Measurements from ENCODE around the gene PRKAR1B. TPM values are rescaled to one million over a fixed set of nuclear protein-coding genes. Genes with fewer than 3 reads are reported as not detected.

PRKAR1B gene
- total RNA-seq, 2 donors from 2014 or later, result 2.0 to 3.4 TPM

GRCh38 chr7:770741-771166 lies 43.7 kb upstream of the PRKAR1B start:
- Histone ChIP-seq H3K4me3 (no peak overlapping the region), H3K27ac (peak overlapping the region; percentile 81 to 92 (median 90)), H3K27me3 (no peaks in the 10 kb centered on the region), H3K36me3 (replicated peaks in 1 of 2; ENCODE audit: insufficient read depth in 1 of 2, low read depth in 2 of 2) (peaks cover 0 to 2% of the 10 kb centered on the region in 2 donors), H3K4me1 (peaks cover 29% of the 10 kb centered on the region), H3K9me3 (no peaks in the 10 kb centered on the region)
- ATAC-seq (peak; percentile 50), DNase-seq (no peak)
- 15 to 22% methylated on average over 2 to 4 of the region's 7 CpGs for WGBS, 2 donors
- intact Hi-C loops (cut with DNase I), result no loop called here
- TF ChIP-seq POLR2A (IDR thresholded peaks at IDR 0.05), result no peak
- TF ChIP-seq CTCF (IDR thresholded peaks at IDR 0.05), result no peak

GRCh38 chr7:770336-770735 lies 43.3 kb upstream of the PRKAR1B start:
- intact Hi-C loops (cut with DNase I), result no loop called here
- peak overlapping the region; percentile 81 to 92 (median 90) for H3K27ac ChIP-seq
- H3K27me3 ChIP-seq, result no peaks in the 10 kb centered on the region
- TF ChIP-seq CTCF (IDR thresholded peaks at IDR 0.05), result no peak
- TF ChIP-seq POLR2A (IDR thresholded peaks at IDR 0.05), result no peak
- peaks cover 29% of the 10 kb centered on the region for H3K4me1 ChIP-seq
- peaks cover 0 to 5% of the 10 kb centered on the region in 2 donors for H3K36me3 ChIP-seq (replicated peaks in 1 of 2; ENCODE audit: insufficient read depth in 1 of 2, low read depth in 2 of 2)
- WGBS, 2 donors, result 88 to 91% methylated on average over 8 to 14 of the region's 14 CpGs
- no peaks in the 10 kb centered on the region for H3K9me3 ChIP-seq
- ATAC-seq (no peak), DNase-seq (no peak)
- H3K4me3 ChIP-seq, result no peak overlapping the region

GRCh38 chr7:768881-769504 lies 41.9 kb upstream of the PRKAR1B start:
- H3K36me3 ChIP-seq (replicated peaks in 1 of 2; ENCODE audit: insufficient read depth in 1 of 2, low read depth in 2 of 2), result peaks cover 5 to 14% of the 10 kb centered on the region in 2 donors
- ATAC-seq (no peak), DNase-seq (peak in 2 of 4 donors; percentile 19 to 31)
- no peak for TF ChIP-seq POLR2A (IDR thresholded peaks at IDR 0.05)
- TF ChIP-seq CTCF (IDR thresholded peaks at IDR 0.05), result no peak
- no peaks in the 10 kb centered on the region for H3K27me3 ChIP-seq
- no peak overlapping the region for H3K4me3 ChIP-seq
- no peak overlapping the region for H3K27ac ChIP-seq
- intact Hi-C loops (cut with DNase I), result no loop called here
- 88 to 90% methylated on average over 20 to 34 of the region's 36 CpGs for WGBS, 2 donors
- H3K9me3 ChIP-seq, result no peaks in the 10 kb centered on the region
- peaks cover 29% of the 10 kb centered on the region for H3K4me1 ChIP-seq

GRCh38 chr7:767941-768731 lies 41.1 kb upstream of the PRKAR1B start:
- no peak for TF ChIP-seq POLR2A (IDR thresholded peaks at IDR 0.05)
- no peak for TF ChIP-seq CTCF (IDR thresholded peaks at IDR 0.05)
- ATAC-seq, result no peak
- Histone ChIP-seq H3K27me3 (no peaks in the 10 kb centered on the region), H3K36me3 (replicated peaks in 1 of 2; ENCODE audit: insufficient read depth in 1 of 2, low read depth in 2 of 2) (peaks cover 8 to 19% of the 10 kb centered on the region in 2 donors), H3K27ac (no peak overlapping the region), H3K9me3 (no peaks in the 10 kb centered on the region), H3K4me3 (no peak overlapping the region), H3K4me1 (peaks cover 29% of the 10 kb centered on the region)
- intact Hi-C loops (cut with DNase I), result no loop called here
- 87 to 89% methylated on average over 65 of the region's 65 CpGs for WGBS, 2 donors
- peak in 1 of 4 donors; percentile 26 for DNase-seq
